GM18909 (cell line): Measurements from ENCODE around the gene SLFN12L.
"Not testable (repeated sequence)": the region's sequence is repeated elsewhere in the genome, so short reads cannot be mapped to it uniquely, and the experiment has no call there.

Experiments
- ATAC-seq: cut with Tn5 transposase; IDR thresholded peaks from one replicate; pipeline ENCODE4 v1.9.1; 2021; ENCODE audit warnings: mild to moderate bottlenecking; ENCODE audit not compliant: unreplicated experiment, poor library complexity

SLFN12L gene

DNA sequence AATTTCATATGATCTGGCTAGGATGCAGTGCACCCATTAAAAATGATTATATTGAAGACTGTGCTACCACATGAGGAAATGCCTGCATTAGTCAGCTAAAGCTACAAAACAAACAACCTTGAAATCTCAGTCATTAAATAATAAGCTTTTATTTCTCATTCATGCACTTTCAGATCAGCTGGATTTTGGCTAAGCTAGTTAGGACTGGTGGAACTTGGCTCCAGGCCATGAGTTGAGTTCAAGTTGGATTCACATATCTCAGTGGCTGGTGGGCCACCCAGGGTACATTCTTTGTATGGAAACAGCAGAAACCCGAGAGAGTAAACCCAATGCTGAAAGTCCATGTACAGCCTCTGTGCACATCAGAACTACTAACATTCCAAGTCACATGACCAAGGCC, 6.4 kb upstream of the SLFN12L start:
- ATAC-seq = no peak

GRCh38 chr17:35542990-35543389, 5.5 kb upstream of the SLFN12L start:
- ATAC-seq = no peak

- no peak for ATAC-seq
These were observed 4.0 kb upstream of the SLFN12L start for GRCh38 chr17:35541434-35541833.

GRCh38 chr17:35540589-35541404, 3.3 kb upstream of the SLFN12L start:
- ATAC-seq = no peak

- ATAC-seq = no peak
These were observed 2.2 kb upstream of the SLFN12L start for GRCh38 chr17:35539659-35540026.

DNA sequence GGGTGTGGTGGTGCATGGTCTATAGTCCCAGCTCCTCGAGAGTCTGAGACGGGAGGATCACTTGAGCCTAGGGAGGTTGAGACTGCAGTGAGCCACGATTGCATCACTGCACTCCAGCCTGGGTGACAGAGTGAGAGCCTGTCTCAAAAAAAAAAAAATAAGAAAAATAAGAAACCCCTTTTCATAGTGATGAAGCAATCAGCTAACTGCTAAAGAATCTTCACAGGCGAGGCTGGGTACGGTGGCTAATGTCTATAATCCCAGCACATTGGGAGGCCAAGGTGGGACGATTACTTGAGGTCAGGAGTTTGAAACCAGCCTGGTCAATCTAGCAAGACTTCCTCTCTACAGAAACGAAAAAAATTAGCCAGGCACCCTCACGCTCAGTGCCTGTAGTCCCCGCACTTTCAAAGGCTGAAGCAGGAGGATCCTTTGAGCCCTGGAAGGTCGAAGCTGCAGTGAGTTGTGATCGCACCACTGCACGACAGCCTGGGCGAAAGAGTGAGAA, 760 bp downstream of the SLFN12L start:
- ATAC-seq = no peak

DNA sequence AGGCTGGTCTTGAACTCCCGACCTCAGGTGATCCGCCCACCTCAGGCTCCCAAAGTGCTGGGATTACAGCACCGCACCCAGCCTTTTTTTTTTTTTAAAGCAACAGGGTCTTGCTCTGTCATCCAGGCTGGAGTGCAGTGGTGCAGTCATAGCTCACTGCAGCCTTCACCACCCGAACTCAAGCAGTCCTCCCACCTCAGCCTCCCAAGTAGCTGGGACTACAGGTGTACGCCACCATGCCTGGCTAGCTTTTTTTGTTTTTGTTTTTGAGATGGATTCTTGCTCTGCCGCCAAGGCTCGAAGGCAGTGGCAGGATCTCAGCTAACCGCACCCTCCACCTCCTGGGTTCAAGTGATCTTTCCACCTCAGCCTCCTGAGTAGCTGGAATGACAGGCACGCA, 2.1 kb downstream of the SLFN12L start:
- ATAC-seq = not testable (repeated sequence)

- ATAC-seq = no peak
These were observed 2.8 kb downstream of the SLFN12L start for GRCh38 chr17:35534576-35535093.

DNA sequence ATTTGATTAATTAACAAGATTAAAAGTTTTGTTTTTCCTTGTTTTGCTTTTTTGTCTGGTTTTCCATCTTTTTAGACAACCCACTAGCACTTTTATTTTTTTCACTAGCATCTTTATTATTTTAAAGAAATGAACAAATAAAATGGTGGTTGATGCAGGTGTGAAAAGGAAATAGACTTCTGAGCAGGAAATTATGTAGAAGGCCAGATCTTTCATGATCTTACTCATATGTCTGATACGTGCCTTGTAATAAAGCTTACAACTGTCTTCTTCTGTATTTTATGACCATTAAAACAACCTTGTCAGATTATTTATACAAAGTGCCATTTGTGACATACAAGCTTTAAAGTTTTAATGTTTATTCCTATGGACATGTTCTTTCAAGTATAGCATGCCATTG, 6.3 kb downstream of the SLFN12L start:
- ATAC-seq = no peak

- no peak for ATAC-seq
These were observed 7.6 kb downstream of the SLFN12L start for GRCh38 chr17:35529866-35530265.

DNA sequence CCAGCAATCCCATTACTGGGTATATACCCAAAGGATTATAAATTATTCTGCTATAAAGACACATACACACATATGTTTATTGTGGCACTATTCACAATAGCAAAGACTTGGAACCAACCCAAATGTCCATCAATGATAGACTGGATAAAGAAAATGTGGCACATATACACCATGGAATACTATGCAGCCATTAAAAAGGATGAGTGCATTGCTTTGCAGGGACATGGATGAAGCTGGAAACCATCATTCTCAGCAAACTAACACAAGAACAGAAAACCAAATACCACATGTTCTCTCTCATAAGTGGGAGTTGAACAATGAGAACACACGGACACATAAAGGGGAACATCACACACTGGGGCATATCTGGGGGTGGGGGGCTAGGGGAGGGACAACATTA, 8.2 kb downstream of the SLFN12L start:
- ATAC-seq = not testable (repeated sequence)

DNA sequence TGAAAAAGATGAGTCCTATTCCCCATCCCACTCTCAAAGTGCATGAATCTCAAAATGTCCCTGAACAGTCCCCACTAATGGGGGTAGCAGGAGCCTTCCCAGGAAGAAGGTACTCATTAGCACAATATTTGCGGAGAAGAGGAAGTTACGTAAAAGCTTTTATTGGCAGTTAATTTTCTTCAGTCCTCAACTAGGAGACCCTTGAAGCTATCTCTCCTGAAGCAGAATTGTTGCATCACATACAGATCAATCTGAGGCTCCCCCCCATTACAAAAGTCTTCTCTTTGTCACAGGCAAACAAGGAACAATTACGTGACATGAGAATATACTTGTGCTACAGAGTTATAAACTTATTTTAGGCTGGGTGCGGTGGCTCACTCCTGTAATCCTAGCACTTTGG, 14.2 kb downstream of the SLFN12L start:
- ATAC-seq = no peak

- not testable (repeated sequence) for ATAC-seq
These were observed 15.7 kb downstream of the SLFN12L start for GRCh38 chr17:35521654-35522256.

- no peak for ATAC-seq
These were observed 16.3 kb downstream of the SLFN12L start for GRCh38 chr17:35521150-35521549.

- ATAC-seq = no peak
These were observed 17.5 kb downstream of the SLFN12L start for GRCh38 chr17:35519906-35520442.

GRCh38 chr17:35519439-35519838, 18.0 kb downstream of the SLFN12L start:
- ATAC-seq = no peak

GRCh38 chr17:35518431-35518830, 19.0 kb downstream of the SLFN12L start:
- not testable (repeated sequence) for ATAC-seq

GRCh38 chr17:35515027-35515426, 22.5 kb downstream of the SLFN12L start:
- ATAC-seq = no peak

DNA sequence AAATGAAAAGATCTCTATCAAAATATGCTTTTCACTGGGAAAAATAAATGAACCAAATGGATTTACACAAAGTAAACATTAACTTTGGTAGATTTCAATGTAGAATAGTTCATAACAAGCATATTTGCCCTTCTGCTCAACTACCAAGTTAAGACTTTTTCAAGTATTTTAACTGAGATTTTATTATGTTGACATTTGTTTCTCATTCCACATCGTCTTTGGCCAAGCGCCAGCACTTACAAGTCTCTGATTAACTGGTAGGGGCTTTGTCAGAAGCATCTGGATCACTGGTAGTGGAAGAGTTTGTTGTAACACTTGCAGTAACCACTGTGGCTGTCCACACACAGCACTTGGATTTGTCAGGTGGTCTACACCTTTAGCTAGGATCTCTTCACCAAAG, 22.9 kb downstream of the SLFN12L start:
- no peak for ATAC-seq

DNA sequence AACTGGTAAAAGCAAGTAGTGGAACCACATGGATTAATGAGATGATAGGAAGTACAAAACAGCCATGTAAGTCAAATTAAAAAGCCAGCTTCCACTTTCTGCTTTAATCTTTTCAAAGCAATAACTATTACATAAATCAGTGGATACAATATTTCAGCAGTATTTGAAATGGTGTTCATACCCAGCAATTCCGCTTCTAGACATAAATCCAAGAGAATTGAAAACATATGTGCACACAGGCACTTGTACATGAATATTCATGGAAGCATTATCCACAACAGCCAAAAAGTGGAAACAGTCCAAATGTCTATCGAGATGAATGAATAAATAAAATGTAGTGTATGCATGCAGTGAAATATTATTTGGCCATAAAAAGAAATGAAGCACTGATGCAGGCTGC, 27.4 kb downstream of the SLFN12L start:
- ATAC-seq = no peak

DNA sequence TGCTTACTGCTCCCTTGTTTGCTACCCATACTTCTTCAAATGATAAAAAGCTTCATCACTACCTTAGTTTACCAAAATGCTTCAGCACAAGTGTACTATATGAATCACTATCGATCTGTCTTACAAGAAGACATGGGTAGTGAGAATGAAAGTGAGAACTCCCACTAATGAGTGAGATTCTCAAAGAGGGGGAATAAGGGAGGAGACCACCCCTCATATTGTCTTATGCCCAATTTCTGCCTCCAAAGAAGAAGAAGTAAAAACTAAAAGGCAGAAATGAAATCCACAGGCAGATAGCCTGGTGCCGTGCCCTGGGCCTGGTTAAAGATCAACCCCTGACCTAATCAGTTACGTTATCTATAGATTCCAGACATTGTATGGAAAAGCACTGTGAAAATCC, 29.8 kb downstream of the SLFN12L start:
- ATAC-seq = not testable (repeated sequence)
